ENCODE results near the gene FOXD4.
A peak's percentile ranks its signal among the peaks of the same experiment; 100 is the strongest.
"Not testable (repeated sequence)": the region's sequence is repeated elsewhere in the genome, so short reads cannot be mapped to it uniquely, and the experiment has no call there.

The FOXD4 gene

GRCh38 chr9:93909-94308 is 24.3 kb downstream of the FOXD4 start:
- not testable (repeated sequence) for DNase-seq (ENCODE audit: low spot score)

GRCh38 chr9:90851-91250 is 27.4 kb downstream of the FOXD4 start:
- DNase-seq (ENCODE audit: low spot score) = not testable (repeated sequence)

GRCh38 chr9:88396-89037 is 29.7 kb downstream of the FOXD4 start:
- not testable (repeated sequence) for DNase-seq (ENCODE audit: low spot score)

GRCh38 chr9:87860-88259 is 30.4 kb downstream of the FOXD4 start:
- not testable (repeated sequence) for DNase-seq (ENCODE audit: low spot score)

- DNase-seq (ENCODE audit: low spot score) = not testable (repeated sequence)
Measured at GRCh38 chr9:87105-87504, 31.1 kb downstream of the FOXD4 start.

GRCh38 chr9:86697-87096 is 31.5 kb downstream of the FOXD4 start:
- not testable (repeated sequence) for DNase-seq (ENCODE audit: low spot score)

GRCh38 chr9:82932-83689 is 35.1 kb downstream of the FOXD4 start:
- not testable (repeated sequence) for DNase-seq (ENCODE audit: low spot score)

GRCh38 chr9:78333-78732 is 39.9 kb downstream of the FOXD4 start:
- not testable (repeated sequence) for DNase-seq (ENCODE audit: low spot score)

- not testable (repeated sequence) for DNase-seq (ENCODE audit: low spot score)
Measured at GRCh38 chr9:76389-76788, 41.8 kb downstream of the FOXD4 start.

GRCh38 chr9:73900-74525 is 44.2 kb downstream of the FOXD4 start:
- DNase-seq (ENCODE audit: low spot score) = not testable (repeated sequence)

- DNase-seq (ENCODE audit: low spot score) = peak; percentile 6
Measured at GRCh38 chr9:73076-73899, 44.9 kb downstream of the FOXD4 start.

Data from germinal center (tissue), 1 donor.